Measurements from ENCODE around the gene ATP6V0D1.

Gene ATP6V0D1

DNA sequence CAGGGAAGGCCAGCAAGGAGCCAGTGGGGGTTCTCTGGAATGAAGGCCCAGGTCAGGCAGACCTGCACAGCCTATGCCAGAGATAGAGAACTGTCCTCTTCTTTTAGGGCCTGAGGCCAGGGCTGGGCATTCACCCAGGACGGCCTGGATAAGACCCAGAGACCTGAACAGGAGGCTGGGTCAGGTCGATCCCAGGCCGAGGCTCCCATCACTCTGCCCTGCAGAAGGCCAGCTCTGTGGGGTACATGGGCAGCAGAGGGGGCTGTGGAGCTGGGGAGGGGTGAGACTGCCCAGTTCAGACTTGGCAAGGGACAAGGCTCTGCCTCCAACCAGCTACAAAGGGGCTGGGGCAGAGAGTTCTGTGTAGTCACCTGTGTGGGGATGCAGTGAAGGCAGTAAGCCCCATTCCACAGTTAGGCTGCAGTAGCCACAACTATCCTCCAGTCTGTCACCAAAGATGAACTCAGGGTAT lies 35.5 kb downstream of the ATP6V0D1 start:
- DNase-seq (ENCODE audit: low spot score) = no peak

DNA sequence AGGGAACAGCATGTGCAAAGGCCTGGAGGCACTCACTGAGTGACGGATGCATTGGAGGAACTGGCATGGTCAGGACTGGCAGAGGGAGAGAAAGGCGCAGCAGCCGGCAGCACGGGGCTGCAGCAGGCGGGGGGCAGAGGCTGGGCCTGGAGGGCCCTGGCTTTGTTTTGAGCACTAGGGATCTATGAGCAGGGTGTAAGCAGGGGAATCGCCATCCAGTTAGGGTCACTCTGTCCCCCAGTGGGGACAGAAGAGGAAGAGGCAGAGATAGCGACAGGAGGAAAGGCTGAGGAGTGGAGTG lies 35.9 kb downstream of the ATP6V0D1 start:
- DNase-seq (ENCODE audit: low spot score) = no peak

DNA sequence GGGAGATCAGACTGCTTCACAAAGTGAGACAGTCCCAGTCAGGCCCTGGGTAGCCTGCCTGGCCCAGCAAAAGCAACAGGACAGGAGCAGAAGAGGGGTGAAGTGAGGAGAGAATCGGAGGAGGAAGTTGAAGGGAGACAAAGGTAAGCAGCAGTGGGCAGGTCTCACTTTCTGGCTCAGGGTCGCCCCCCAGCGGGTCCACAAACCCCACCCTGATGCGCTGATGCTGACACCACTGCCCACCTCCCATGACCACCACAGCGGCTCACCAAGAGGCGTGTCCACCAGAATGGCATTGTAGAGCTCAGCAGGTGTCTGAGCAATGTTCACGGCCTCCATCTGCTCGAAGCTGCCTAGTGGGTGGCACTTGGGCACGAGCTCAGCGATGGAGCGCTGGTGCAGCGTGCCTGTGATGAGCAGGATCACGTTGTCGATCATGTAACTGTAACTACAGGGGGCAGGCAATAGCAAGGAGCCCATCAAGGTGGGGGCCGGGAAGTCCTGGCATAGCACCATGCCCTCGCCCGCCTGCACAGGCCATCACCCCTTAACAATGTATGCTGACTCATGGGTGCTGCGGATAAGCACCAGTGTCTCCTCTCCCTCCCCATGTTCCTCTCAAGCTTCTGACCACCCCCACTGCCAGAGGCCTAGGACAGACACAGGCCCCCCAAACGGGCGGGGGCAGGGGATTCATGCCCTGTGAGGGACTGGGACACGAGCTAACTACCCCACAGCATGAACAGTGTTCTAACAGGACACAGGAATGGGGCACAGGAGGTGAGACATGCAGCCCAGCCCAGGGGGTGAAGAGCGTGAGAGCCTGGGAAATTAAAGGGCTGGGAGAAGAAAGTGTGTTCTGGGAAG lies 36.5 kb downstream of the ATP6V0D1 start:
- DNase-seq (ENCODE audit: low spot score) = peak; percentile 43

DNA sequence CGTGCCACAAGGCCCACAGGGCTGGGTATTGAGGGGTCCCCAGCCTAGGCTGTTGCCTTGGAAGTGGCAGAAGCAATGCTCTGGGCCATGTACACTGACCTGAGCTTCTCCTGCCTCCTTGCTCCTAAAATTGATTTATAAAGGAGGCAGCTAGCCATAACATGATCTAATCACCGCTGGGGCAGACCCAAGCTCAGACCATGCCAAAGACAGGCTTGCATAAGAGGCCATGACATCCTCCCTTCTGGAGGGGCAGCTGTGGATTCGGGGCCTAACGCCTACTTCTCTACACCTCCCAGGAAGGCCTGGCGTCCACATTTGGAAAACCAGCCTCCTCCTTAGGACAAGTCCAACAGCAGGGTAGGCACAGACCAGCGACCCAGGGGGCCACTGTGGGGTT lies 37.7 kb downstream of the ATP6V0D1 start:
- DNase-seq (ENCODE audit: low spot score) = no peak

DNA sequence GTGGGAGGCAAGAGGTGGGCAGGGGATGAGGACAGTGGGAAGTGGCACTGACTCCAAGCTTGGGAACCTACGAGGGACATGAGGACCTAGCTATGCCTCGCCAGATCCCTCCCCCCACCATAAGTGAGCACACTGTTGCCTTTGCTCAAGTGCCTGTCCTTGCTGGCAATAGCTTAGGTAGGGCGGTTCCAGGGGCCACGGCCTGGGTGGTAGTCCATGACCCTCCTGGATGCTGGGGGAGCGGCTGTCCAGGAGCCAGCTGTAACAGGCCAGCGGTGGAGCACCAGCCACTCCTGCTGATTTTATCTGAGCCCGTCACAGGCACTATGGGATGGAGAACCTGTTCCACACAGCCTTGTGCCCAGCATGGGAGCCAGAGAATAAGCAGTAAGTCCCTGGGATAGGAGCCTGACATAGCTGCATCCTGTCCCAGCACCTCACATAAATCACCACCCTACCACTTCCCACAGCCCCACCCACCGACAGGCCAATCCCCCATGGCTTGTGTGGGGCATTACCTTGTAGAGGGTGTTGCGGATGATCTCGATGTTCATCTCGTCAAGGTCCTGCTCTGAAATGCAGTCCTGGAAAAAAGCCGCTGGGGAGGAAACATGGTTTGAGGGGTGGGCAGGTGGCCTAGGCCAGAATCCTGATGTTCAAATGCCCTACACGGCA lies 38.2 kb downstream of the ATP6V0D1 start:
- no peak for DNase-seq (ENCODE audit: low spot score)

DNA sequence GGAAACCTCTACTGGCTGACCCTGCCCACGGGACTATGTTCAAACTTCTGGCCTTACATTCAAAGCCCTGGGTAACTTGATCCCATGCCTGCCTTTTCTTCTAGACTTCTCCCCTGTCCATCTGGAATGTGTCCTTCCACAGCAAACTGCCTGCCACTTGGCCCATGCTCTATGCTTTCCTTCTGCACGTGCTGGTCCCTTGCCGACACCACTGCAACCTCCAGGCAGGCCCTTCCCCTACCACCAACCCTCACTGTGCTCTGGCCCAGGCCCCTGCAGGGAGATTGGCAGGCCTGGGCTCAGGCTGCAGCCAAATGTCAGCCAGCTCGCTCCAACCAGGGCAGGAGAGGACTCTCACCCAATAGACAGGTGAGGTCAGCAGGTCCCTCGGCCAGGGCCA lies 39.0 kb downstream of the ATP6V0D1 start:
- no peak for DNase-seq (ENCODE audit: low spot score)

DNA sequence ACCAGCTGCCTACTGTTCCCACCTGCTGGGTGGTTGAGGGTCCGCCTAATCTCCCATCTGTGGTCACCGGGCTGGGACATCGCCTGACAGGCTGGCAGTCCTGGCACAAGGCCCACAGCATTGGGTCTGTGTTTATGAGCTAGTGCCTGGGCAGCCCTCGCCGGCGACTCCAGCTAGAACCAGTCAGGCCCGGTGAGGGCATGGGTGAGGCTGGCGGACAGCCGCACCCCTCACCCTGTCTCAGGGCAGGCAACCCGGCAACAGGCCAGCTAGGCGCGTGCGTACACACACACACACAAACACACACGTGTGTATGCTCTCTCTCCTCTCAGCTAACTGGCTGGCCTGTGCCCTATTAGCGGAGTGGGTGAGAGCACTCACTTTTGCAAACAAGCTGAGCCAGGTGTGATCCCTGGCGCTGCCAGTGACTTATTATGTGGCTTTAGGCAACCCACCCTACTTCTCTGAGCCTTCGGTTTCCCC lies 39.6 kb downstream of the ATP6V0D1 start:
- peak; percentile 55 for DNase-seq (ENCODE audit: low spot score)

DNA sequence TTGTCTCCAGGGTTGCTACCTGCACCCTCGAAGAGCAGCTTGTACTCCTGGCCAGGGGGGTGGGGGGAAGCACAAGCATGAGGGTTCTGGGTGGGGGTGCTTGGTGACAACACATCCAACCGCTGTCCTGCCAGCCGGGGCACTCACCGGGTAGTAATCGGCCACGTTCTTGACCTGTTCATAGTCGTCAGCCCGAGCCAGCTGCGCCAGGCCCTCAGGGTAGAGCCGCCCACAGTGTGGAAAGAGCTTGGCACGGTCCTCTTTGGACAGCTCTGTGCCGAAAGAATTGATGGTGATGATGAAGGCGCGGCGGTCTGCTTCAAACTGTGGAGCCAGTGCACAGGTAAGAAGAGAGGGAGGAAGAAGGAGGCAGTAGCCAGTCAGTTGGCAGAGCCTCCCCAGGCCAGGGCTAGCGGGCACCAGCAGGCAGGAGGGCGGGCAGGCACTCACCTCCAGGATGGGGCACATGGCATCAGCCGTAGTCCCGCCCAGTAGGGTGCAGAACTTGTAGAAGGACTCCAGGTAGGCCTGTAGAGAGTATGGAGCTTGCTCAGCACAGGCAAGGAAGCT lies 42.0 kb downstream of the ATP6V0D1 start:
- no peak for DNase-seq (ENCODE audit: low spot score)

DNA sequence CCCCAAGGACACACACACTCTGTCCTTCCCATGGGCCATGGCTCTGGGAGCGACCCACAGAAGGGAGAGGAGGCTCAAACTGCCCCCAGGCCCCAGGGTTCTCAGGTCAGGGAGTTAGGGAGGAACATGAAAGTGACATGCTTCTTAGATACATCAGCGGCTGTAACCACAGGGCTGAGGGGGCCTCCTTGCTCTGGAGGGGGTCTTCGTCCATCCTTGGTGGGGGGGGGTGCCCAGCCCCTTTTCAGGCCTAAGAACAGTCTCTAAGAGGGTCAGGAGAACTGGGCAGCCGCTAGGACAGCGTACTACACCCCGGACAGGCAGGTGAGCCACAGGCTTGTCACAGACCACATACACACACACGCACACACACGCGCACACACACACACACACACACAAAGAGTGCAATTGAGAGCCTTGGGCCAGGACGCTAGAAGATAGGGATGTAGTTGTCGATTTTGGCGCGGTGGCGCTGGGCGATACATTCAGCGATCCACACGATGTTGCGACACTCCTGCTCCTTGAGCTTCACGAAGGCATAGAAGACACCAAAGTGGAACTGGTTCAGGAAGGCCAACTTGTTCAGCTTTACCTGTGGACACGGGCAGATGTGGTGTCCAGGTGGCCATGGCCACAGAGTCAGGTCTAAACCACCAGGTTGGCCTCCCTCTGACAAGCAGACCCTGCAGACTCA lies 42.7 kb downstream of the ATP6V0D1 start:
- DNase-seq (ENCODE audit: low spot score) = no peak

DNA sequence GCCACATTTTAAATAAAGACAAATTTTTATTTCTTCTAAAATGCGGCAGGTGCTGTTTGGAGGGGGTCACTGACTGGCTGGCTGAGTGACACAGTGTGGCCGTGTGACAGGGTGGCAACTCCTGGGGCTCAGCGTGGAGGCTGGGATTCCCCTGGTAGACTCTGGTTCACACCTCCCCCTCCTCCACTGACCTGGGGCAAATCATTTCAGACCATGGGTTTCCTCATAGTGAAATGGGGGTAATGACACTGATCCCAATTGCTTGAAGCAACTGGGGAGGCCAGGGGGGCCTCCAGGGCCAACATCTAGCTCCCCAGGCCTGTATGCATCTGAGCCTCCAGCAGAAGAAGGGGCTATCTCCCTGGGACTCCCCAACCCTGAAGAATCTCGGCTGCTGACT lies 43.4 kb downstream of the ATP6V0D1 start:
- DNase-seq (ENCODE audit: low spot score) = no peak

DNA sequence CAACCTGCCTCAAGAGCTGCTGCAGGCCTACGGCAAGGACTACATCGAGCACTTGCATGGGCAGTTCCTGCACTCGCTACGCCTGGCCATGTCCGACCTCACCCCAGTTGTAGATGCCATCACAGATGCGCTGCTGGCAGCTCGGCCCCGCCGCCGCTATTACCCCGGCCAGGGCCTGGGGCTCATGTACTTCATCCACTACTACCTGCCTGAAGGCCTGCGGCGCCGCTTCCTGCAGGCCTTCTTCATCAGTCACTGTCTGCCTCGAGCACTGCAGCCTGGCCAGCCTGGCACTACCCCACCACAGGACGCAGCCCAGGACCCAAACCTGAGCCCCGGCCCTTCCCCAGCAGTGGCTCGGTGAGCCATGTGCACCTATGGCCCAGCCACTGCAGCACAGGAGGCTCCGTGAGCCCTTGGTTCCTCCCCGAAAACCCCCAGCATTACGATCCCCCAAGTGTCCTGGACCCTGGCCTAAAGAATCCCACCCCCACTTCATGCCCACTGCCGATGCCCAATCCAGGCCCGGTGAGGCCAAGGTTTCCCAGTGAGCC lies 44.2 kb downstream of the ATP6V0D1 start:
- DNase-seq (ENCODE audit: low spot score) = no peak

DNA sequence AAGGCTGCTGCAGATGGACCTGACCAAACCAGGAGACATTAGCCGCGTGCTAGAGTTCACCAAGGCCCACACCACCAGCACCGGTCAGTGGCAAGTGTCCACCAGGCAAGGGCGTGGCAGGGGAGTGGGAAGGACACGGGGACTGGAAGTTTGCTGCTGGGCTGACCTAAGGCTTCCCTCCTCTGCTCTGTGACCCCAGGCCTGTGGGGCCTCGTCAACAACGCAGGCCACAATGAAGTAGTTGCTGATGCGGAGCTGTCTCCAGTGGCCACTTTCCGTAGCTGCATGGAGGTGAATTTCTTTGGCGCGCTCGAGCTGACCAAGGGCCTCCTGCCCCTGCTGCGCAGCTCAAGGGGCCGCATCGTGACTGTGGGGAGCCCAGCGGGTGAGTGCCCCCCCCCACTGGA lies 45.2 kb downstream of the ATP6V0D1 start:
- no peak for DNase-seq (ENCODE audit: low spot score)

DNA sequence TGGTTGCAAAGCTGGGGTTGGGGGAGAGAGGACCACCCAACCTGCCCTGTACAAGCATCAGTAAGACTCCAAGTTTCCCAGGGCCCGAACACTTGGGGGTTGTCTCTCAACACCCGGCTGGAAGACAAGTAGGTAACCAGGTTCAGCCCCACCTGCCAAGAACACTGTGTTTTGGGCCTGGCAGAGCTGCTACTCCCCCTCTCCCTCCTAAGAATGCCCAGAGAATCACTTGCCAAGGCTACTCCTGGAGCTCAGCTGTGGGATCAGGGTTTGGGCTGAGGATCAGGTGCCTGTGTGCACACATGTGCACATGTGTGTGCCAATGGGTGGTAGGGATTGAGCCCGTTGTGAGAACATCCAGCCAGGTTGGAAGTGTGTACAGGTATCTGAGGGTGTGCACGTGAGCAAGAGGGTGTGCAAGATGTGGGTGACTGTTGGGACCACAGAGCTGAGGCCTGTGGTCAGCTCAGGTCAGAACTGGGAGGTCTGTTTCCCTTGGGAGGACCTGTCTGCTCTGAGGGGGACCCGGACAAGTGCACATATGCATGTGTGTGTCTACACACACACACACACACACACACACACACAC lies 47.7 kb downstream of the ATP6V0D1 start:
- no peak for DNase-seq (ENCODE audit: low spot score)

DNA sequence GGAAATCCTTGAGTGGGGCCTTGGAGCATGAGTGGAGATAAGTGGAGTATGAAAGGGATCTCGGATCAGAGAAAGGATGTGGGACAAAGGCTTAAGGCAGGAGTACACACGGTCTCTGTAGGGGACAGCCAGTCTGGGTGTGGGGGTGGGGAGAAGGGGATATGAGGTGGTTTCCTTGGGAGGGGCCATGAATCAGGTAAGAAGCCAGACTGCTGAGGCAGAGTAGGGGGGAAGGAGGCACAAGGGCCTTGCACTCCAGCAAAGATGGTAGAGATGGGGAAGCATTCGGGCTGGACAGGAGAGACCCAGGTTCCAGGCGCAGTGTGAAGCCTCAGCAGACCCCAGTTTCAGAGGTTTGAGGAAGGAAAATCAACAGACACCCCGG lies 48.5 kb downstream of the ATP6V0D1 start:
- no peak for DNase-seq (ENCODE audit: low spot score)

DNA sequence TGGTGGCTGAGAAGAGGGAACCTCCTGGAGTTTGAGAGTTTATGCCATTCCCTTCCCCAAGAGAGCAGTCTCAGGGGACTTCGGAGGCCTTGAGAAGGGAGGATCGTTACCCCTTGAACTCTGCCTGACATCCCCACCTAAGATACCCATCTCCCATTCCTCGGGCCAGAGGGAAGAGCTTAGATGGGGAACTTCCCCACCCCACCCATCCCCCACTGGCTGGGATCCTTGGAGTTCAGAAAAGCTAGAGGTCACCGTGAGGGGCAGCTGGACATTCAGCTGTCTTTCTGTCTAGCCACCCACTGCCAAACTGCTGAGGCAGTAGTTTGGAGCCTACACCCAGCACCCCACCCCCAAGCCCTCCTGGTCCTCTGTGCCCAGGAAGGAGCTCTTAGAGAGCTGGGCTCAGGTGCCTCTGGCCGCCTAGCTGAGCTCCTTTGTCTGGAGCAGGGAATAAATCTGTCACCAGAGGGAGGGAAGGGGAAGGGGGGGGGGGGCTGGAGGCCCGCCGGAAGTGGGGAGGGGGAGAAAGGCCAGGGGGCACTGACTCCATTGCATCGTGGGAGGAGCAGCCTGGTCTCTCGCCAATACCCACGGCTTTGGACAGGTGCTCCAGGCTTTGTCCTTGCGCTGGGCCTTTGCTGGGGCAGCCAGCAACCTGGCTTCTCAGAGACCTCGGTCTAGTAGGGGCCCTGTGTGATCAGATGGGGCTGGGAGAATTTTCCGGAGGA lies 49.0 kb downstream of the ATP6V0D1 start:
- DNase-seq (ENCODE audit: low spot score) = no peak

DNA sequence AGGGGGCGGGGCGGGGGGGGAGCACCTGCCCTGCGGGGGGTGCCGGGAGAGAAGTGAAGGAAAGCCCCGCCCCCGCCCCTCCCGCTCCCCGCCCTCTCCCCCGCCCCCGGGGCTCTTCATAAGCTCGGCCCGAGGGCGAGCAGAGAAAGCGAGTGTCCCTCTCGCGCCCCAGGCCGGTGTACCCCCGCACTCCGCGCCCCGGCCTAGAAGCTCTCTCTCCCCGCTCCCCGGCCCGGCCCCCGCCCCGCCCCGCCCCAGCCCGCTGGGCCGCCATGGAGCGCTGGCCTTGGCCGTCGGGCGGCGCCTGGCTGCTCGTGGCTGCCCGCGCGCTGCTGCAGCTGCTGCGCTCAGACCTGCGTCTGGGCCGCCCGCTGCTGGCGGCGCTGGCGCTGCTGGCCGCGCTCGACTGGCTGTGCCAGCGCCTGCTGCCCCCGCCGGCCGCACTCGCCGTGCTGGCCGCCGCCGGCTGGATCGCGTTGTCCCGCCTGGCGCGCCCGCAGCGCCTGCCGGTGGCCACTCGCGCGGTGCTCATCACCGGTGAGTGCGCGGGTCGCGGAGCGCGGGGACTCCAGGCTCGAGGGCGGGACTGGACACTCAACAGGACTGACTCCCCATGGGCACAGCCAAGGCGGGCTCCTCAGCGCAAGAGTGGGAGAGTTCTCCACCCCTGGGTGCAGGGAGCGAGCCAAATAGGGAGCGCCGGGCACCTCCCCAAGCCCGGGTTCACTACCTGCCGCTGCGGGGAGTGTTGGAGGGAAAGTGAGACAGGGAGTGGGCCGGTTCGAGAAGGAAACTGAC lies 49.8 kb downstream of the ATP6V0D1 start, which contains the start of gene HSD11B2:
Gene HSD11B2 (plus strand): TSS at position 145 of the 798 bp plus-strand sequence. CDS start 128 bp downstream, at position 273.
- peak; percentile 64 for DNase-seq (ENCODE audit: low spot score)

DNA sequence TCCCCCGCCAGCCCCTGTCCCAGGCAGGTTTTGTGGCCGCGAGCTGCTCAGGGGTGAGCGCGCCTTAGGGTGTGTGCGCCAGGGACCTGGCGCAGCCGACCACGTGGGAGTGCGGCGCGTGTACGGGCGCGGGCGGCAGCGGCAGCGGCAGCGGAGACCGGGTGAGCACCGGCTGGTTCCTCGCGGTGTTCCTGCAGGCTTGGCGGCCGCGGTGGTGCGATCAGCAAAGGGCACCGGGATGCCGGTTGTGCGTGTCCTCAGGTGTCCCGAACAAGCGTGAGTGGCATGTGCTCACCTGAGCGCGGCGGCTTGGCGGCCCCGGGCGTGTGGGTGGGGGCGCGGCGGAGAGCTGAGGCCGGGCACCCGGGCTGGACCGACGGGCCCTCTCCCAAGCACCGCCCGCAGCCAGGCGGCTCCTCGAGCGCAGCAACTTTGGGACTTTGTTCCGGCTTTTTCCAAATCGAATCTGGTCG lies 50.4 kb downstream of the ATP6V0D1 start:
- no peak for DNase-seq (ENCODE audit: low spot score)

DNA sequence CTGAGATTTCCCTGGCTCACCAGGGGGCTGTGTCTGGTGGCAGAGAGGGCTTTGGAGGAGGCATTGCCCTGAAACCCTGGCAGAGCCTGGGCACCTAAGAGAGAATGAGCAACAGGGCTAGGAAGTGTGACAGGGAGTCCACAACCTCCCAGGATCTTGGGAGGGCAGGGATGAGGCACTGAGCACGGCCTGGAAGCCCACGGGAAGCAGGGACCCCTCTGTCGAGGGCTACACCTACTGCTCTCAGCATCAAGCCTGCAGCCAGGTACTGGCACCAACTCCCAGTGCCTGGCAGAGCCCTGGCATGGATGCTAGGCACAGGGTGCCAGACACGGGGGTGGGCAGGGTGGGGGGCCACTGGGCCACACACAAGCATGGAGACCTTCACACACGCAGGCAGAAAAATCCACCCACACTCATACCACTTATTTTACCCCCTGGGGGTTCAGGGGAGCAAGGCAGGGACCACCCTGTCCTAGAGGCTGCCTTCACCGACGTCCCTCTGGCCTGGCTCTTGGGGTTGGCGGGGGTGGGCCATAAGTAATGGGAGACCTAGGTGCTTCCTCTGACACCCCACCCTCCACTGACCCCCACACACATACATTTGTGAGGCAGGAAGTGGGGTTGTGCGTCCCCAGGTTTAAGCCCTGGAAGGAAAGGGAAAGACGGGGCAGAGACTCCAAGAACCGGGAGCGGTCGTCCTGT lies 51.0 kb downstream of the ATP6V0D1 start:
- DNase-seq (ENCODE audit: low spot score) = no peak

DNA sequence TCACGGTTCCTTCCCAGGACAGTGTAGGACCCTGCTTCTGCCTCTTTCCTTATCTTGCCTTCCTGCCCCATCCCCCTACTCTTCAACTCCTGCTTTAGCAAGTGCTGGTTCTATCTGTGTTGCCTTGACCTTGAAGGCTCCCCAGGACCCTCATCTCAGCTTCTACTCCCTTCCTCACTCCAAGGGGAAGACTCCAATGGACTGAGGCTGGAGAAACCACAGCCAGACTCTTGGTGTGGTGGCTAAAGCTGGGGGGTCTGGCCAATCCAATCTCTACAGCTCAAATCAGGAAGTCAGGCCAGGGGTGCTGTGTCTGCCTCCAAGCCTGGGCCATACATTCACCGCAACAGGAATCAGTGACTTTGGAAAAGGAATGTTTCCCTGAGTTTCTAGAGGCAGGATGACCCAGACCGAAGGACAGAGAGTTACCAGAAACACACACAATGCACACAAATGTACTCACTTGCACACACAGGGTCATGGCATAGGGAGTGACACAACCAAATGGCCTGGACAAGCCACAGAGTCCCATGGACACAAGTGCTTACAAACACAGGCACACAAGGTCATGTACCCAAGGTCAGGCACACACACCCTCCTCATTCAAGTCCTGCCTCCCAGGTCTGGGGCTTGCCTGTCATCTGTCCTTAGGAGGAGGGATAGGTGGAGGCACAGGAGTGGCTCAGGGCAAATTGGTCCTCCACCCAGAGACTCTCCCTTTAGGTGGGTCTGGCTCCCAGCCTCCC lies 51.7 kb downstream of the ATP6V0D1 start:
- no peak for DNase-seq (ENCODE audit: low spot score)
